Body of pancreas (tissue), 4 donors: Measurements from ENCODE around the gene OPA3. TPM values are rescaled to one million over a fixed set of nuclear protein-coding genes. Genes with fewer than 3 reads are reported as not detected.

ENCODE experiments used
- ATAC-seq: fragments of 150-250 bp; one replicate; pipeline ENCODE4 v1.9.1; 2016
- DNase-seq, 4 donors: peaks; one replicate each; pipeline ENCODE4 v3.0.0-alpha.2; 2019
- H3K27ac ChIP-seq, 4 donors: fragments of 200-600 bp; sonication (generic); 1 replicate in 3 of 4; 2 replicates in 1 of 4; pipeline versions ENCODE4 v1.5.1 to v1.6.1; 2016 to 2019; ENCODE audit warnings: mild to moderate bottlenecking in 1 of 4, mixed read lengths in 1 of 4, moderate library complexity in 1 of 4
- H3K27me3 ChIP-seq, 2 donors: fragments of 200-600 bp; sonication (generic); one replicate each; pipeline ENCODE4 v1.6.0; 2016; ENCODE audit warnings: mild to moderate bottlenecking in 1 of 2
- H3K36me3 ChIP-seq, 2 donors: fragments of 200-600 bp; sonication (generic); replicated peaks in 1 of 2; 2 replicates each; pipeline ENCODE4 v1.5.1; 2016; ENCODE audit warnings: low read depth in 2 of 2; ENCODE audit not compliant: insufficient read depth in 1 of 2
- H3K4me1 ChIP-seq: fragments of 200-600 bp; sonication (generic); one replicate; pipeline ENCODE4 v1.6.0; 2016
- H3K4me3 ChIP-seq, 2 donors: fragments of 200-600 bp; sonication (generic); 1 replicate in 1 of 2; 2 replicates in 1 of 2; pipeline ENCODE4 v1.5.1; 2016 to 2019
- H3K9me3 ChIP-seq, 3 donors: fragments of 200-600 bp; sonication (generic); 1 replicate in 2 of 3; 2 replicates in 1 of 3; pipeline ENCODE4 v1.5.1; 2016
- CTCF ChIP-seq, 7 experiments: fragments of 450-650 bp in 4 of 7; fragments of 200-600 bp in 3 of 7; sonication (generic) in 3 of 7; IDR thresholded peaks; one replicate each; pipeline ENCODE4 v1.5.1; 2016 to 2019; ENCODE audit warnings: antibody characterized with exemption in 7 of 7
- POLR2A ChIP-seq, 3 donors: fragments of 450-650 bp; IDR thresholded peaks; one replicate each; pipeline ENCODE4 v1.6.1; 2016; ENCODE audit warnings: antibody characterized with exemption in 3 of 3, mild to moderate bottlenecking in 2 of 3
- WGBS, 2 donors: methylation state at CpG; one replicate each; pipeline ENCODE4 v1.1.5; 2017; 5-methylcytosine and 5-hydroxymethylcytosine counted together
- intact Hi-C: fragments of 100-400 bp; cut with DNase I; formaldehyde crosslinking; loops from one replicate; pipeline ENCODE4 v1.15.1; 2023
- total RNA-seq, 2 donors: library from RNA; depleted of rRNA; stranded (reverse); fragments of >200 nt; gene quantifications; one replicate each; pipeline ENCODE4 v1.1.0, GENCODE V29; 2016

OPA3 gene
- total RNA-seq, 2 donors from 2014 or later, result 4.2 to 22.7 TPM

GRCh38 chr19:45590300-45591003 lies 5.8 kb upstream of the OPA3 start:
- H3K4me3 ChIP-seq, result no peak overlapping the region
- 49 to 55% methylated on average over 8 to 15 of the region's 15 CpGs for WGBS, 2 donors
- no peak for ATAC-seq

GRCh38 chr19:45589768-45590167 lies 5.2 kb upstream of the OPA3 start:
- DNase-seq, result no peak
- peaks cover 9% of the 10 kb centered on the region for H3K4me1 ChIP-seq
- no peaks in the 10 kb centered on the region for H3K9me3 ChIP-seq
- H3K27ac ChIP-seq, result no peak overlapping the region
- no peaks in the 10 kb centered on the region for H3K27me3 ChIP-seq
- H3K4me3 ChIP-seq, result no peak overlapping the region
- 75 to 86% methylated on average over 4 of the region's 4 CpGs for WGBS, 2 donors
- TF ChIP-seq POLR2A (IDR thresholded peaks at IDR 0.05), result no peak
- no peak for TF ChIP-seq CTCF (IDR thresholded peaks at IDR 0.05)
- intact Hi-C loops, result loop anchor here (5.0 kb wide), 1 partner anchor 53 kb away; no protein-coding TSS in a partner anchor
- ATAC-seq, result no peak
- H3K36me3 ChIP-seq, result no peaks in the 10 kb centered on the region

More at GRCh38 chr19:45590300-45591003, 5.8 kb upstream of the OPA3 start:
- TF ChIP-seq CTCF (IDR thresholded peaks at IDR 0.05), result no peak
- no peak for TF ChIP-seq POLR2A (IDR thresholded peaks at IDR 0.05)
- intact Hi-C loops, result no loop called here
- Histone ChIP-seq H3K27me3 (no peaks in the 10 kb centered on the region), H3K36me3 (no peaks in the 10 kb centered on the region), H3K4me1 (peaks cover 5% of the 10 kb centered on the region), H3K27ac (no peak overlapping the region), H3K9me3 (no peaks in the 10 kb centered on the region)
- no peak for DNase-seq

- no peaks in the 10 kb centered on the region for H3K9me3 ChIP-seq
- ATAC-seq (no peak), DNase-seq (no peak)
- 34 to 71% methylated on average over 2 to 4 of the region's 4 CpGs for WGBS, 2 donors
- H3K36me3 ChIP-seq, result no peaks in the 10 kb centered on the region
- H3K27me3 ChIP-seq, result no peaks in the 10 kb centered on the region
- intact Hi-C loops, result loop anchor here (5.0 kb wide), 1 partner anchor 54 kb away; no protein-coding TSS in a partner anchor
- no peak overlapping the region for H3K4me3 ChIP-seq
- peaks cover 18% of the 10 kb centered on the region for H3K4me1 ChIP-seq
- TF ChIP-seq POLR2A (IDR thresholded peaks at IDR 0.05) (no peak), CTCF (IDR thresholded peaks at IDR 0.05) (no peak)
- H3K27ac ChIP-seq, result no peak overlapping the region
Measured at GRCh38 chr19:45587873-45588272, 3.3 kb upstream of the OPA3 start.

- intact Hi-C loops, result loop anchor here (5.0 kb wide), 1 partner anchor 57 kb away; no protein-coding TSS in a partner anchor
- DNase-seq (no peak), ATAC-seq (peak; percentile 0)
- WGBS, 2 donors, result 22 to 26% methylated on average over 7 of the region's 7 CpGs
- TF ChIP-seq POLR2A (IDR thresholded peaks at IDR 0.05) (no peak), CTCF (IDR thresholded peaks at IDR 0.05) (no peak)
- Histone ChIP-seq H3K27me3 (no peaks in the 10 kb centered on the region), H3K9me3 (no peaks in the 10 kb centered on the region), H3K27ac (peak overlapping the region; percentile 91 to 99 (median 98)), H3K4me3 (peak overlapping the region in 1 of 2 donors; percentile 38), H3K4me1 (peaks cover 13% of the 10 kb centered on the region), H3K36me3 (no peaks in the 10 kb centered on the region)
Measured at GRCh38 chr19:45585158-45585577, 566 bp upstream of the OPA3 start.

- whole genome bisulfite sequencing, 2 donors, result 84 to 85% methylated on average over 7 of the region's 7 CpGs
- Histone ChIP-seq H3K36me3 (no peaks in the 10 kb centered on the region), H3K4me1 (peaks cover 35% of the 10 kb centered on the region), H3K27ac (peak overlapping the region in 1 of 4 donors; percentile 9), H3K4me3 (no peak overlapping the region), H3K9me3 (no peaks in the 10 kb centered on the region), H3K27me3 (no peaks in the 10 kb centered on the region)
- DNase-seq, result no peak
- no peak for ATAC-seq
- TF ChIP-seq CTCF (IDR thresholded peaks at IDR 0.05), result no peak
- no peak for TF ChIP-seq POLR2A (IDR thresholded peaks at IDR 0.05)
- intact Hi-C loops, result no loop called here
Measured at GRCh38 chr19:45581576-45581975, 3.0 kb downstream of the OPA3 start.
